Breast epithelium (tissue), 4 donors: Measurements from ENCODE around the gene CRB2. TPM values are rescaled to one million over a fixed set of nuclear protein-coding genes. Genes with fewer than 3 reads are reported as not detected.

Source experiments
- DNase-seq, 2 donors: peaks; one replicate each; pipeline ENCODE4 v3.0.0-alpha.2; 2019; ENCODE audit warnings: low spot score in 2 of 2
- H3K27ac ChIP-seq, 2 donors: fragments of 200-600 bp; sonication (generic) in 1 of 2; one replicate each; pipeline ENCODE4 v1.5.1; 2016 to 2019; ENCODE audit warnings: mild to moderate bottlenecking in 1 of 2
- H3K27me3 ChIP-seq, 2 donors: fragments of 200-600 bp; sonication (generic) in 1 of 2; one replicate each; pipeline versions ENCODE4 v1.5.1 to v1.6.0; 2017 to 2019; ENCODE audit warnings: control low read depth in 1 of 2, mild to moderate bottlenecking in 1 of 2
- H3K36me3 ChIP-seq: fragments of 200-600 bp; one replicate; pipeline ENCODE4 v1.5.1; 2019
- H3K4me1 ChIP-seq, 2 donors: fragments of 200-600 bp; sonication (generic); one replicate each; pipeline ENCODE4 v1.5.1; 2016 to 2019; ENCODE audit warnings: control low read depth in 1 of 2
- H3K4me3 ChIP-seq, 3 donors: fragments of 200-600 bp; sonication (generic); 1 replicate in 2 of 3; 2 replicates in 1 of 3; pipeline ENCODE4 v1.5.1; 2016 to 2019; ENCODE audit warnings: mild to moderate bottlenecking in 3 of 3, moderate library complexity in 2 of 3
- H3K9me3 ChIP-seq, 2 donors: fragments of 200-600 bp; sonication (generic) in 1 of 2; one replicate each; pipeline ENCODE4 v1.5.1; 2016 to 2019; ENCODE audit warnings: control low read depth in 1 of 2
- CTCF ChIP-seq, 3 donors: fragments of 450-650 bp; IDR thresholded peaks; one replicate each; pipeline ENCODE4 v1.5.1; 2016 to 2017; ENCODE audit warnings: antibody characterized with exemption in 3 of 3, mild to moderate bottlenecking in 3 of 3, moderate library complexity in 3 of 3
- POLR2A ChIP-seq: fragments of 450-650 bp; IDR thresholded peaks from one replicate; pipeline ENCODE4 v1.6.1; 2016; ENCODE audit warnings: antibody characterized with exemption, mild to moderate bottlenecking, moderate library complexity
- POLR2AphosphoS5 ChIP-seq, 3 donors: sonication (generic); formaldehyde crosslinking; IDR thresholded peaks; one replicate each; pipeline ENCODE4 v1.6.1; 2017; ENCODE audit warnings: antibody characterized with exemption in 3 of 3
- intact Hi-C: fragments of 100-400 bp; cut with DNase I; formaldehyde crosslinking; loops from one replicate; pipeline ENCODE4 v1.15.1; 2023; ENCODE audit warnings: low total_unique reads
- total RNA-seq, 3 donors: library from RNA; depleted of rRNA; stranded (reverse); fragments of >200 nt; gene quantifications; one replicate each; pipeline ENCODE4 v1.1.0, GENCODE V29; 2016

CRB2 gene
- total RNA-seq, 3 donors from 2014 or later: under 0.01 to 2.3 TPM; not detected in 1

GRCh38 chr9:123412171-123412820, 56.3 kb downstream of the CRB2 start:
- Histone ChIP-seq H3K4me3 (no peak overlapping the region), H3K36me3 (no peaks in the 10 kb centered on the region), H3K27ac (no peak overlapping the region), H3K9me3 (no peaks in the 10 kb centered on the region), H3K4me1 (no peaks in the 10 kb centered on the region), H3K27me3 (no peaks in the 10 kb centered on the region)
- intact Hi-C loops: loop anchor here (10.0 kb wide), 1 partner anchor 1967 kb away; no protein-coding TSS in a partner anchor
- no peak for DNase-seq
- TF ChIP-seq POLR2A: no peak
- no peak for TF ChIP-seq CTCF (IDR thresholded peaks at IDR 0.05)
- no peak for TF ChIP-seq POLR2AphosphoS5 (IDR thresholded peaks at IDR 0.05)

- Histone ChIP-seq H3K27ac (no peak overlapping the region), H3K36me3 (no peaks in the 10 kb centered on the region), H3K9me3 (no peaks in the 10 kb centered on the region), H3K27me3 (no peaks in the 10 kb centered on the region), H3K4me3 (no peak overlapping the region), H3K4me1 (no peaks in the 10 kb centered on the region)
- intact Hi-C loops: loop anchor here (10.0 kb wide), 1 partner anchor 1969 kb away; no protein-coding TSS in a partner anchor
- no peak for DNase-seq
- TF ChIP-seq CTCF (IDR thresholded peaks at IDR 0.05) (no peak), POLR2A (no peak), POLR2AphosphoS5 (IDR thresholded peaks at IDR 0.05) (no peak)
These were observed 58.2 kb downstream of the CRB2 start for GRCh38 chr9:123414204-123414603.

- Histone ChIP-seq H3K4me1 (no peaks in the 10 kb centered on the region), H3K9me3 (no peaks in the 10 kb centered on the region), H3K4me3 (no peak overlapping the region), H3K36me3 (no peaks in the 10 kb centered on the region), H3K27me3 (no peaks in the 10 kb centered on the region), H3K27ac (no peak overlapping the region)
- DNase-seq: no peak
- intact Hi-C loops: loop anchor here (10.0 kb wide), 1 partner anchor 1970 kb away; no protein-coding TSS in a partner anchor
- TF ChIP-seq POLR2A (no peak), POLR2AphosphoS5 (IDR thresholded peaks at IDR 0.05) (no peak), CTCF (IDR thresholded peaks at IDR 0.05) (no peak)
These were observed 59.2 kb downstream of the CRB2 start for GRCh38 chr9:123414936-123415930.

- intact Hi-C loops: loop anchor here (10.0 kb wide), 1 partner anchor 1971 kb away; no protein-coding TSS in a partner anchor
- Histone ChIP-seq H3K36me3 (no peaks in the 10 kb centered on the region), H3K4me1 (no peaks in the 10 kb centered on the region), H3K4me3 (no peak overlapping the region), H3K27ac (no peak overlapping the region), H3K27me3 (no peaks in the 10 kb centered on the region), H3K9me3 (no peaks in the 10 kb centered on the region)
- no peak for TF ChIP-seq CTCF (IDR thresholded peaks at IDR 0.05)
- TF ChIP-seq POLR2A: no peak
- TF ChIP-seq POLR2AphosphoS5 (IDR thresholded peaks at IDR 0.05): no peak
- no peak for DNase-seq
These were observed 60.2 kb downstream of the CRB2 start for GRCh38 chr9:123416176-123416575.
